ENCODE results near the gene RNF14.

- TF ChIP-seq CREM (IDR thresholded peaks at IDR 0.05; ENCODE audit: low read depth) (no peak), BCLAF1 (IDR thresholded peaks at IDR 0.05) (no peak), CHD2 (IDR thresholded peaks at IDR 0.05; ENCODE audit: borderline replicate concordance, low read depth, low read length) (no peak), CTCF (IDR thresholded peaks at IDR 0.05 in 2 of 3, conservative IDR thresholded peaks at IDR 0.05 in 1 of 3; ENCODE audit: control insufficient read depth in 2 of 3, extremely low read depth in 1 of 3, insufficient read depth in 1 of 3, low read depth in 3 of 3, low read length in 3 of 3) (no peak)
These were observed 9.5 kb downstream of the RNF14 start for GRCh38 chr5:141978389-141978788.
